OCI-LY3 (cell line): Measurements from ENCODE around the gene CKB.

Source experiments
- EZH2phosphoT487 ChIP-seq: fragments of 200-600 bp; shearing (Covaris generic); IDR thresholded peaks from 2 replicates; pipeline ENCODE4 v1.6.1; 2018; ENCODE audit warnings: antibody characterized with exemption, mixed run types, low read depth
- TF ChIP-seq, protein P1 (sequence below): fragments of 200-600, 300-600 bp; sonication (generic); IDR thresholded peaks from 2 replicates; pipeline ENCODE4 v1.5.1; 2014; ENCODE audit warnings: antibody characterized with exemption, low read length, low read depth

DNA sequence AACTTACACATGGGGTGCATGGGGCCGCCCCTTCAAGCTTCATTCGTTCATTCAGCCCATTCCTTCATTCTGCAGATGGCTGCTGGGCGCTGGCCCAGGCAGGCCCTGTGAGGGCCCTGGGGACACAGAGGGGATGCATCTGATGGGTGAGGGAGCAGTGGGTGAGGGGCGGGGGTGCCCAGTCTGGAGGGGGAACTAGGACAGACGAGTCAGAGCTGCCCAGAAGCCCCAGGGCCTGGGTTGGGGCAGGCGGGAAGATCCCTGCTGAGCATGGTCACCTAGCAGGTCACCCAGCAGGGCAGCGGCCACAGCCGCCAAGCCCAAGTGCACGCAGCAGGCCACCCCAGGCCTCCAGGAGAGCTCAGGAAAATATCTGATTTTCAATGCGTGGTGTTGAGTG lies 20.5 kb upstream of the CKB start:
- TF ChIP-seq, protein P1, sequence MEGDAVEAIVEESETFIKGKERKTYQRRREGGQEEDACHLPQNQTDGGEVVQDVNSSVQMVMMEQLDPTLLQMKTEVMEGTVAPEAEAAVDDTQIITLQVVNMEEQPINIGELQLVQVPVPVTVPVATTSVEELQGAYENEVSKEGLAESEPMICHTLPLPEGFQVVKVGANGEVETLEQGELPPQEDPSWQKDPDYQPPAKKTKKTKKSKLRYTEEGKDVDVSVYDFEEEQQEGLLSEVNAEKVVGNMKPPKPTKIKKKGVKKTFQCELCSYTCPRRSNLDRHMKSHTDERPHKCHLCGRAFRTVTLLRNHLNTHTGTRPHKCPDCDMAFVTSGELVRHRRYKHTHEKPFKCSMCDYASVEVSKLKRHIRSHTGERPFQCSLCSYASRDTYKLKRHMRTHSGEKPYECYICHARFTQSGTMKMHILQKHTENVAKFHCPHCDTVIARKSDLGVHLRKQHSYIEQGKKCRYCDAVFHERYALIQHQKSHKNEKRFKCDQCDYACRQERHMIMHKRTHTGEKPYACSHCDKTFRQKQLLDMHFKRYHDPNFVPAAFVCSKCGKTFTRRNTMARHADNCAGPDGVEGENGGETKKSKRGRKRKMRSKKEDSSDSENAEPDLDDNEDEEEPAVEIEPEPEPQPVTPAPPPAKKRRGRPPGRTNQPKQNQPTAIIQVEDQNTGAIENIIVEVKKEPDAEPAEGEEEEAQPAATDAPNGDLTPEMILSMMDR = no peak
- no peak for TF ChIP-seq EZH2phosphoT487
